H9 (cell line): ENCODE measurements around the gene FBXL22. TPM values are rescaled to one million over a fixed set of nuclear protein-coding genes. Genes with fewer than 3 reads are reported as not detected.

Experiments used
- DNase-seq: peaks from one replicate; pipeline ENCODE4 v3.0.0-alpha.2; 2017
- H2AFZ ChIP-seq: one replicate; pipeline ENCODE4 v1.6.1; 2013; ENCODE audit warnings: mild to moderate bottlenecking, low read length, control low read depth, moderate library complexity
- H2AK5ac ChIP-seq: 2 replicates; pipeline ENCODE4 v1.6.1; 2013; ENCODE audit warnings: low read length, control low read depth, mixed read lengths; ENCODE audit not compliant: insufficient read length
- H2BK120ac ChIP-seq: one replicate; pipeline ENCODE4 v1.6.1; 2013; ENCODE audit warnings: low read depth, mild to moderate bottlenecking, low read length, control low read depth, inconsistent platforms; ENCODE audit not compliant: poor library complexity, severe bottlenecking
- H2BK12ac ChIP-seq: 2 replicates; pipeline ENCODE4 v1.6.1; 2013; ENCODE audit warnings: low read length, control low read depth, mixed read lengths, low read depth; ENCODE audit not compliant: insufficient read length
- H2BK15ac ChIP-seq: 2 replicates; pipeline ENCODE4 v1.6.1; 2013; ENCODE audit warnings: low read depth, low read length, control low read depth
- H2BK20ac ChIP-seq: one replicate; pipeline ENCODE4 v1.6.1; 2013; ENCODE audit warnings: low read depth, mild to moderate bottlenecking, low read length, control low read depth, inconsistent platforms; ENCODE audit not compliant: poor library complexity, severe bottlenecking
- H2BK5ac ChIP-seq: 2 replicates; pipeline ENCODE4 v1.6.1; 2013; ENCODE audit warnings: low read length, control low read depth, mixed read lengths; ENCODE audit not compliant: insufficient read length
- H3K14ac ChIP-seq: 2 replicates; pipeline ENCODE4 v1.6.1; 2013; ENCODE audit warnings: low read length, control low read depth; ENCODE audit not compliant: insufficient read depth
- H3K18ac ChIP-seq: 2 replicates; pipeline ENCODE4 v1.6.1; 2013; ENCODE audit warnings: low read depth, mild to moderate bottlenecking, mixed read lengths, low read length, control low read depth; ENCODE audit not compliant: insufficient read length
- H3K23ac ChIP-seq: 2 replicates; pipeline ENCODE4 v1.6.1; 2013; ENCODE audit warnings: low read length, control low read depth, mixed read lengths, low read depth; ENCODE audit not compliant: insufficient read length
- H3K23me2 ChIP-seq: 2 replicates; pipeline ENCODE4 v1.6.1; 2013; ENCODE audit warnings: low read depth, mild to moderate bottlenecking, mixed read lengths, low read length, control low read depth; ENCODE audit not compliant: insufficient read length, poor library complexity, severe bottlenecking
- H3K27ac ChIP-seq: 2 replicates; pipeline ENCODE4 v1.5.1; 2013; ENCODE audit warnings: low read length, control low read depth, mixed read lengths, low read depth; ENCODE audit not compliant: insufficient read length
- H3K27me3 ChIP-seq: 2 replicates; pipeline ENCODE4 v1.6.1; 2013; ENCODE audit warnings: low read length, control low read depth, inconsistent platforms; ENCODE audit not compliant: insufficient read depth
- H3K4ac ChIP-seq: 2 replicates; pipeline ENCODE4 v1.6.1; 2013; ENCODE audit warnings: low read depth, mild to moderate bottlenecking, control low read depth, inconsistent platforms, low read length, moderate library complexity
- H3K4me1 ChIP-seq: 2 replicates; pipeline ENCODE4 v1.6.1; 2013; ENCODE audit warnings: low read length, control low read depth, inconsistent platforms; ENCODE audit not compliant: insufficient read depth
- H3K4me2 ChIP-seq: 2 replicates; pipeline ENCODE4 v1.6.1; 2013; ENCODE audit warnings: low read length, control low read depth, mixed read lengths; ENCODE audit not compliant: insufficient read length, insufficient read depth
- H3K56ac ChIP-seq: 2 replicates; pipeline ENCODE4 v1.6.1; 2013; ENCODE audit warnings: low read depth, mild to moderate bottlenecking, mixed read lengths, low read length, control low read depth; ENCODE audit not compliant: insufficient read length
- H3K79me1 ChIP-seq: 2 replicates; pipeline ENCODE4 v1.6.1; 2013; ENCODE audit warnings: low read depth, mild to moderate bottlenecking, moderate library complexity, low read length, control low read depth, inconsistent platforms; ENCODE audit not compliant: insufficient read depth, poor library complexity, severe bottlenecking
- H3K79me2 ChIP-seq: 2 replicates; pipeline ENCODE4 v1.6.1; 2013; ENCODE audit warnings: low read length, control low read depth, inconsistent platforms; ENCODE audit not compliant: insufficient read depth
- H3K9ac ChIP-seq: 2 replicates; pipeline ENCODE4 v1.6.1; 2013; ENCODE audit warnings: low read length, control low read depth, mixed read lengths; ENCODE audit not compliant: insufficient read length; ENCODE audit errors: extremely low read depth
- H3K9me3 ChIP-seq: one replicate; pipeline ENCODE4 v1.6.1; 2013; ENCODE audit warnings: low read depth, low read length, inconsistent platforms; ENCODE audit not compliant: control insufficient read depth
- H3T11ph ChIP-seq: one replicate; pipeline ENCODE4 v1.6.1; 2013; ENCODE audit warnings: mild to moderate bottlenecking, low read length, control low read depth, inconsistent platforms
- H4K20me1 ChIP-seq: one replicate; pipeline ENCODE4 v1.6.1; 2013; ENCODE audit not compliant: control insufficient read depth, insufficient read length, insufficient read depth
- H4K5ac ChIP-seq: 2 replicates; pipeline ENCODE4 v1.6.1; 2013; ENCODE audit warnings: low read depth, mild to moderate bottlenecking, mixed read lengths, low read length, control low read depth; ENCODE audit not compliant: insufficient read length
- H4K8ac ChIP-seq: replicated peaks from 2 replicates; pipeline ENCODE4 v1.6.1; 2013; ENCODE audit warnings: low read length, control low read depth, mixed read lengths, low read depth; ENCODE audit not compliant: insufficient read length
- H4K91ac ChIP-seq: 2 replicates; pipeline ENCODE4 v1.6.1; 2013; ENCODE audit warnings: low read depth, mild to moderate bottlenecking, moderate library complexity, mixed read lengths, low read length, control low read depth; ENCODE audit not compliant: insufficient read length
- H3K27ac Mint-ChIP-seq, 3 experiments: 2 replicates in 2 of 3; 3 replicates in 1 of 3; pipeline ENCODE4 v1.8.0; 2020 to 2021; ENCODE audit warnings: mixed read lengths in 3 of 3, mild to moderate bottlenecking in 1 of 3, moderate library complexity in 1 of 3
- H3K27me3 Mint-ChIP-seq: 2 replicates; pipeline ENCODE4 v1.8.0; 2021; ENCODE audit warnings: low read depth, mild to moderate bottlenecking, moderate library complexity, mixed read lengths
- H3K36me3 Mint-ChIP-seq, 3 experiments: 2 replicates in 2 of 3; 3 replicates in 1 of 3; pipeline ENCODE4 v1.8.0; 2020 to 2021; ENCODE audit warnings: low read depth in 3 of 3, mixed read lengths in 3 of 3; ENCODE audit not compliant: insufficient read depth in 1 of 3
- H3K4me1 Mint-ChIP-seq, 2 experiments: 2 replicates each; pipeline ENCODE4 v1.8.0; 2020; ENCODE audit warnings: mixed read lengths in 2 of 2
- H3K4me3 Mint-ChIP-seq, 2 experiments: 2 replicates in 1 of 2; 3 replicates in 1 of 2; pipeline ENCODE4 v1.8.0; 2020 to 2021; ENCODE audit warnings: mild to moderate bottlenecking in 2 of 2, mixed read lengths in 2 of 2, moderate library complexity in 1 of 2
- H3K9me3 Mint-ChIP-seq, 2 experiments: 2 replicates in 1 of 2; 3 replicates in 1 of 2; pipeline ENCODE4 v1.8.0; 2020; ENCODE audit warnings: mild to moderate bottlenecking in 2 of 2, mixed read lengths in 2 of 2, moderate library complexity in 1 of 2
- CTCF ChIP-seq: fragments of 200-600 bp; sonication (generic); conservative IDR thresholded peaks from 3 replicates; pipeline ENCODE4 v1.8.0; 2021; ENCODE audit warnings: antibody characterized with exemption, mild to moderate bottlenecking
- WGBS: extraction: QIAGEN DNeasy Blood & Tissue Kit; methylation state at CpG from one replicate; pipeline ENCODE4 v1.1.7; 2013; ENCODE audit warnings: missing lambda C conversion rate, low lambda C conversion rate, mixed read lengths; ENCODE audit not compliant: insufficient read length; ENCODE audit errors: extremely low coverage; 5-methylcytosine and 5-hydroxymethylcytosine counted together
- total RNA-seq: library from RNA; stranded (reverse); gene quantifications from 2 replicates; pipeline ENCODE4 v1.2.1, GENCODE V29; 2021

Gene FBXL22
- total RNA-seq, 1 experiment from 2014 or later: 0.52 TPM

- Mint-ChIP-seq H3K36me3 (peaks cover 14 to 56% (median 50%) of the 10 kb centered on the region in 3 experiments; a peak in 6 of 7 replicates), H3K27ac (no peak overlapping the region), H3K27me3 (no peaks in the 10 kb centered on the region), H3K9me3 (no peaks in the 10 kb centered on the region), H3K4me1 (no peaks in the 10 kb centered on the region), H3K4me3 (no peak overlapping the region)
- Histone ChIP-seq H2BK20ac (no peak overlapping the region), H3K23me2 (no peaks in the 10 kb centered on the region), H3K79me2 (no peaks in the 10 kb centered on the region), H2BK15ac (no peak overlapping the region), H3K27me3 (no peaks in the 10 kb centered on the region), H4K8ac (no peak overlapping the region), H3K9me3 (no peaks in the 10 kb centered on the region), H3K4me1 (no peaks in the 10 kb centered on the region), H3K79me1 (no peaks in the 10 kb centered on the region), H2BK12ac (no peak overlapping the region), H2BK120ac (no peak overlapping the region), H3K23ac (no peak overlapping the region), H3K27ac (no peak overlapping the region), H3T11ph (no peak overlapping the region), H2AFZ (no peak overlapping the region), H3K4ac (no peak overlapping the region), H3K4me2 (no peak overlapping the region), H3K9ac (no peak overlapping the region), H2BK5ac (no peak overlapping the region), H4K5ac (no peak overlapping the region), H3K14ac (no peak overlapping the region), H3K56ac (no peak overlapping the region), H4K91ac (no peak overlapping the region), H2AK5ac (no peak overlapping the region), H3K18ac (no peak overlapping the region), H4K20me1 (no peaks in the 10 kb centered on the region)
- TF ChIP-seq CTCF: no peak
- no CpG with 5 or more reads among the region's 8 CpGs for WGBS
- no peak for DNase-seq
These were observed 26.2 kb downstream of the FBXL22 start for GRCh38 chr15:63623232-63623969.
